HEK293 (cell line): ENCODE data around the gene HYDIN.

Experiments
- CTCF ChIA-PET: fragments of 350-600 bp; formaldehyde crosslinking; extraction: SDS; loops from one replicate; lab custom pipeline; 2021; ENCODE audit warnings: antibody characterized with exemption; lab: Yijun Ruan, JAX
- POLR2A ChIA-PET: fragments of 300-600 bp; formaldehyde crosslinking; extraction: SDS; loops from one replicate; lab custom pipeline; 2020; ENCODE audit warnings: antibody characterized with exemption, inconsistent platforms; lab: Yijun Ruan, JAX
- H3K27ac ChIP-seq: fragments of 200-500 bp; sonication (Bioruptor generic); 2 replicates; pipeline ENCODE4 v1.5.1; 2014; ENCODE audit warnings: low read depth, low read length, control low read depth, inconsistent platforms; ENCODE audit errors: extremely low read depth
- H3K36me3 ChIP-seq, 2 experiments: fragments of 200-500 bp in 1 of 2; sonication (Bioruptor generic) in 1 of 2; 1 replicate in 1 of 2; 2 replicates in 1 of 2; pipeline ENCODE4 v1.5.1; 2014 to 2017; ENCODE audit warnings: inconsistent platforms in 2 of 2, low read length in 2 of 2; ENCODE audit not compliant: control insufficient read depth in 2 of 2, insufficient read depth in 1 of 2
- H3K4me1 ChIP-seq: fragments of 200-500 bp; sonication (Bioruptor generic); 2 replicates; pipeline ENCODE4 v1.5.1; 2014; ENCODE audit warnings: mild to moderate bottlenecking, low read length, inconsistent platforms; ENCODE audit not compliant: control insufficient read depth, insufficient read depth
- H3K4me3 ChIP-seq: 2 replicates; pipeline ENCODE4 v1.5.1; 2011; ENCODE audit warnings: low read depth, mild to moderate bottlenecking, control low read depth, low read length, moderate library complexity
- H3K9me3 ChIP-seq: fragments of 200-500 bp; sonication (Bioruptor generic); 2 replicates; pipeline ENCODE4 v1.5.1; 2014; ENCODE audit warnings: low read depth, low read length, inconsistent platforms; ENCODE audit not compliant: control insufficient read depth, insufficient read depth
- FEZF1 ChIP-seq: fragments of 450-650 bp; formaldehyde crosslinking; IDR thresholded peaks from 2 replicates; pipeline ENCODE4 v1.5.1; 2016; ENCODE audit warnings: missing biosample characterization, missing genetic modification characterization
- GLIS1 ChIP-seq: fragments of 450-650 bp; formaldehyde crosslinking; IDR thresholded peaks from 2 replicates; pipeline ENCODE4 v1.5.1; 2016; ENCODE audit warnings: missing biosample characterization, missing genetic modification characterization
- HOXC10 ChIP-seq: sonication (generic); formaldehyde crosslinking; IDR thresholded peaks from 2 replicates; pipeline ENCODE4 v1.8.1; 2023; ENCODE audit warnings: mild to moderate bottlenecking, missing genetic modification reagents
- KLF16 ChIP-seq: fragments of 450-650 bp; formaldehyde crosslinking; IDR thresholded peaks from 2 replicates; pipeline ENCODE4 v1.5.1; 2017; ENCODE audit warnings: missing biosample characterization, missing genetic modification characterization
- KLF9 ChIP-seq: fragments of 450-650 bp; formaldehyde crosslinking; IDR thresholded peaks from 2 replicates; pipeline ENCODE4 v1.5.1; 2016; ENCODE audit warnings: missing biosample characterization, missing genetic modification characterization, low read depth
- MYNN ChIP-seq: fragments of 450-650 bp; formaldehyde crosslinking; IDR thresholded peaks from 2 replicates; pipeline ENCODE4 v1.5.1; 2016; ENCODE audit warnings: missing biosample characterization, missing genetic modification characterization, borderline replicate concordance
- ZFP3 ChIP-seq: fragments of 450-650 bp; formaldehyde crosslinking; IDR thresholded peaks from 2 replicates; pipeline ENCODE4 v1.5.1; 2016; ENCODE audit warnings: low read depth, missing biosample characterization, missing genetic modification characterization
- ZNF146 ChIP-seq: fragments of 450-650 bp; formaldehyde crosslinking; IDR thresholded peaks from 2 replicates; pipeline ENCODE4 v1.5.1; 2016; ENCODE audit warnings: missing biosample characterization, missing genetic modification characterization
- ZNF169 ChIP-seq: fragments of 450-650 bp; formaldehyde crosslinking; IDR thresholded peaks from 2 replicates; pipeline ENCODE4 v1.5.1; 2016; ENCODE audit warnings: missing biosample characterization, missing genetic modification characterization
- ZNF2 ChIP-seq: fragments of 450-650 bp; formaldehyde crosslinking; IDR thresholded peaks from 2 replicates; pipeline ENCODE4 v1.5.1; 2016; ENCODE audit warnings: missing biosample characterization, missing genetic modification characterization
- ZNF24 ChIP-seq: fragments of 450-650 bp; formaldehyde crosslinking; IDR thresholded peaks from 2 replicates; pipeline ENCODE4 v1.5.1; 2016; ENCODE audit warnings: missing biosample characterization, missing genetic modification characterization
- ZNF266 ChIP-seq: fragments of 450-650 bp; formaldehyde crosslinking; IDR thresholded peaks from 2 replicates; pipeline ENCODE4 v1.5.1; 2016; ENCODE audit warnings: missing biosample characterization, missing genetic modification characterization, low read depth
- ZNF274 ChIP-seq, 2 experiments: fragments of 200-500 bp in 1 of 2; fragments of 450-650 bp in 1 of 2; sonication (Bioruptor generic) in 1 of 2; formaldehyde crosslinking in 1 of 2; IDR thresholded peaks; 2 replicates each; pipeline versions ENCODE4 v1.5.1 to v1.6.1; 2014 to 2016; ENCODE audit warnings: borderline replicate concordance in 1 of 2, inconsistent platforms in 1 of 2, low read length in 1 of 2, missing biosample characterization in 1 of 2, missing genetic modification characterization in 1 of 2
- ZNF350 ChIP-seq: fragments of 450-650 bp; formaldehyde crosslinking; IDR thresholded peaks from 2 replicates; pipeline ENCODE4 v1.5.0; 2017; ENCODE audit warnings: missing biosample characterization, mild to moderate bottlenecking, missing genetic modification characterization
- ZNF354C ChIP-seq: fragments of 450-650 bp; formaldehyde crosslinking; IDR thresholded peaks from 2 replicates; pipeline ENCODE4 v1.5.1; 2016; ENCODE audit warnings: missing biosample characterization, missing genetic modification characterization, low read depth, borderline replicate concordance
- ZNF416 ChIP-seq: fragments of 450-650 bp; formaldehyde crosslinking; IDR thresholded peaks from 2 replicates; pipeline ENCODE4 v1.5.1; 2016; ENCODE audit warnings: missing biosample characterization, missing genetic modification characterization
- ZNF48 ChIP-seq: fragments of 450-650 bp; formaldehyde crosslinking; IDR thresholded peaks from 2 replicates; pipeline ENCODE4 v1.5.1; 2016; ENCODE audit warnings: missing biosample characterization, missing genetic modification characterization
- ZNF501 ChIP-seq: fragments of 450-650 bp; formaldehyde crosslinking; IDR thresholded peaks from 2 replicates; pipeline ENCODE4 v1.5.1; 2016; ENCODE audit warnings: missing biosample characterization, missing genetic modification characterization
- ZNF530 ChIP-seq: fragments of 450-650 bp; formaldehyde crosslinking; IDR thresholded peaks from 2 replicates; pipeline ENCODE4 v1.5.1; 2016; ENCODE audit warnings: low read depth, missing biosample characterization, missing genetic modification characterization
- ZSCAN30 ChIP-seq: fragments of 450-650 bp; IDR thresholded peaks from 2 replicates; pipeline ENCODE4 v1.5.1; 2018; ENCODE audit warnings: missing biosample characterization, mild to moderate bottlenecking, missing genetic modification characterization, moderate library complexity
- TF ChIP-seq, protein P1 (sequence below): fragments of 450-650 bp; formaldehyde crosslinking; IDR thresholded peaks from 2 replicates; pipeline ENCODE4 v1.5.1; 2016; ENCODE audit warnings: missing biosample characterization, missing genetic modification characterization, low read depth

Gene HYDIN

GRCh38 chr16:71242601-71243000 is 12.1 kb upstream of the HYDIN start:
- ChIA-PET POLR2A (no interaction called here), CTCF (no interaction called here)
- no peaks in the 10 kb centered on the region for H3K9me3 ChIP-seq
- no peak for TF ChIP-seq ZNF266 (tag by site-specific recombination)
- no peak for TF ChIP-seq ZSCAN30 (tag by site-specific recombination)
- no peak for TF ChIP-seq ZNF354C (tag by site-specific recombination)
- H3K4me3 ChIP-seq: no peak overlapping the region
- H3K27ac ChIP-seq: no peak overlapping the region
- no peaks in the 10 kb centered on the region for H3K36me3 ChIP-seq
- no peaks in the 10 kb centered on the region for H3K4me1 ChIP-seq

GRCh38 chr16:71242036-71242435 is 11.5 kb upstream of the HYDIN start:
- Histone ChIP-seq H3K9me3 (no peaks in the 10 kb centered on the region), H3K4me3 (no peak overlapping the region), H3K27ac (no peak overlapping the region), H3K36me3 (no peaks in the 10 kb centered on the region), H3K4me1 (no peaks in the 10 kb centered on the region)
- ChIA-PET CTCF (no interaction called here), POLR2A (no interaction called here)
- TF ChIP-seq ZNF24 (no peak), ZNF169 (no peak), ZNF530 (tag by site-specific recombination) (no peak), ZNF354C (tag by site-specific recombination) (no peak), KLF16 (tag by site-specific recombination) (no peak), GLIS1 (no peak), ZNF2 (tag by site-specific recombination) (no peak), ZNF48 (tag by site-specific recombination) (no peak), ZNF501 (no peak), ZNF416 (tag by site-specific recombination) (no peak), FEZF1 (tag by site-specific recombination) (no peak), ZNF350 (tag by site-specific recombination) (no peak), KLF9 (tag by site-specific recombination) (no peak), ZFP3 (no peak), ZNF274 (IDR thresholded peaks at IDR 0.05; ENCODE audit: low read length) (no peak), ZNF274 (tag by site-specific recombination; IDR thresholded peaks at IDR 0.05; ENCODE audit: borderline replicate concordance) (no peak)

DNA sequence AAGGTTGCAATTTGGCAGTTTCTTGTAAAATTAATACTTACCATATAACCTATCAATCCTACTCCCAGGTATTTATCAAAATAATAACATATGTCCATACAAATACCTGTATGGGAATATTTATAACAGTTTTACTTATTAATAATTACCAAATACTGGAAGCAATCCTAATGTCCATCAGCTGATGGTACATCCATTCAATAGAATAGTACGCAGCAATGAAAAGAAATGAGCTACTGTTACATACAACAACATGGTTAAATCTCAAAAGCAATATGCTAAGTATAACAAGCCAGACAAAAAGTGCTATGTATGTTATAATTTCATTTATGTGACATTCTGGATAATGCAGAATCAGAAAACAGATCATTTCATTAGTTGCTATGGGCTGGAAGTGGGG is 1.2 kb downstream of the HYDIN start:
- Histone ChIP-seq H3K36me3 (no peaks in the 10 kb centered on the region), H3K27ac (no peak overlapping the region), H3K4me3 (no peak overlapping the region), H3K4me1 (no peaks in the 10 kb centered on the region), H3K9me3 (no peaks in the 10 kb centered on the region)
- CTCF ChIA-PET: no interaction called here
- TF ChIP-seq MYNN (no peak), ZNF146 (peak; percentile 21; the same call in 1 of the 2 replicates)
- POLR2A ChIA-PET: no interaction called here

DNA sequence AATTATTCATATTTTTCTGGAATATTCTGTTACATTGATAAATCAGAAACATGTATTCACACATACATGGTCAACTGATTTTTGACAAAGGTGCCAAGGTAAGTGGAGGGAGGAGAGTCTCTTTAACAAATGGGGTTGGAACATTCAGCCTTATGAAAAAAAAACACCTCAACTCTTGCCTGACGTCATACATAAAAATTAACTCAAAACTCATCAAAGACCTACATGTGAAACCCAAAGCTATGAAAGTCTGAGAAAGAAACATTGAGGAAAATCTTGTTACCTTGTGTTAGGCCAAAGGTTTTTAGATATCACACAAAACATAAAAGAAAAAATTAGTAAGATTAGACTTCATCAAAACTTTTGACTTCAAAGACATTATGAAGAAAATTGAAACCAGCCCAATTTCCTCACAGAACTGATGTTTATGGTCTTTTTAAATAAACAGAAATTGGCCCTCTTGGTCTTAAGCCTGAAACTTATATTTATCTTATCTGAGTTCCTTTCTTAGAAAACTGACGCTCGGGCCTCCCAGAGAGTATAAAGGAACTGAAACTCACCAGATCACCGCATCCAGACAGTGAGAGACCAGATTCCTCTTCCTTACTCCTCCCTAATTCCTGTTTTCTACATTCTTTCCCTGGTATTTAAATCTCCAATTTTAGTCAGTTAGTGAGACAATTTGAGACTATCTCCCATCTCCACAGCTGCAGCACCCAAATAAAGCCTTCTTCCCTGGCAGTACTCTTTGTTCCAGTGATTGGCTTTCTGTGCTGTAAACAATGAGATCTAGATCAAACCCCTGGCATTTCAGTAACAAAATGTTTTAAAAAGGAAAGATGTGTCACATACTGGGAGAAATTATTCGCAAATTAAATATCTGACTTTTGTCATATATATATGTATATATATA is 4.0 kb downstream of the HYDIN start:
- POLR2A ChIA-PET: no interaction called here
- H3K36me3 ChIP-seq: no peaks in the 10 kb centered on the region
- H3K9me3 ChIP-seq: no peaks in the 10 kb centered on the region
- H3K27ac ChIP-seq: no peak overlapping the region
- CTCF ChIA-PET: no interaction called here
- TF ChIP-seq, protein P1, sequence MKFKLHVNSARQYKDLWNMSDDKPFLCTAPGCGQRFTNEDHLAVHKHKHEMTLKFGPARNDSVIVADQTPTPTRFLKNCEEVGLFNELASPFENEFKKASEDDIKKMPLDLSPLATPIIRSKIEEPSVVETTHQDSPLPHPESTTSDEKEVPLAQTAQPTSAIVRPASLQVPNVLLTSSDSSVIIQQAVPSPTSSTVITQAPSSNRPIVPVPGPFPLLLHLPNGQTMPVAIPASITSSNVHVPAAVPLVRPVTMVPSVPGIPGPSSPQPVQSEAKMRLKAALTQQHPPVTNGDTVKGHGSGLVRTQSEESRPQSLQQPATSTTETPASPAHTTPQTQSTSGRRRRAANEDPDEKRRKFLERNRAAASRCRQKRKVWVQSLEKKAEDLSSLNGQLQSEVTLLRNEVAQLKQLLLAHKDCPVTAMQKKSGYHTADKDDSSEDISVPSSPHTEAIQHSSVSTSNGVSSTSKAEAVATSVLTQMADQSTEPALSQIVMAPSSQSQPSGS (tag by site-specific recombination): peak; percentile 26; the same call in 1 of the 2 replicates
- no peak for TF ChIP-seq HOXC10 (CRISPR knock-in tag)
- H3K4me3 ChIP-seq: no peak overlapping the region
- no peaks in the 10 kb centered on the region for H3K4me1 ChIP-seq
